Central memory CD8-positive, alpha-beta T cell (primary cell): ENCODE measurements around the gene MYH16.

Source experiments
- ATAC-seq: fragments of 150-1000 bp; cut with Tn5 transposase; replicated peaks from 2 replicates; pipeline ENCODE4 v1.10.0; 2022; ENCODE audit warnings: mild to moderate bottlenecking, moderate FRiP score, moderate number of reproducible peaks; ENCODE audit not compliant: poor library complexity, severe bottlenecking; ENCODE audit errors: extremely low read depth
- DNase-seq, 2 donors: peaks; one replicate each; pipeline ENCODE4 v3.0.0; 2021; ENCODE audit warnings: low spot score in 2 of 2
- H3K27ac Mint-ChIP-seq: one replicate; pipeline ENCODE4 v1.8.0; 2022; ENCODE audit warnings: low read depth, mild to moderate bottlenecking, moderate library complexity, mixed read lengths
- H3K27me3 Mint-ChIP-seq: one replicate; pipeline ENCODE4 v1.8.0; 2022; ENCODE audit warnings: mixed read lengths
- H3K36me3 Mint-ChIP-seq: one replicate; pipeline ENCODE4 v1.8.0; 2022; ENCODE audit warnings: mild to moderate bottlenecking, moderate library complexity, mixed read lengths; ENCODE audit not compliant: insufficient read depth
- H3K4me1 Mint-ChIP-seq: one replicate; pipeline ENCODE4 v1.8.0; 2022; ENCODE audit warnings: mixed read lengths
- H3K4me3 Mint-ChIP-seq: one replicate; pipeline ENCODE4 v1.8.0; 2022; ENCODE audit warnings: mild to moderate bottlenecking, moderate library complexity, mixed read lengths
- H3K9me3 Mint-ChIP-seq: one replicate; pipeline ENCODE4 v1.8.0; 2022; ENCODE audit warnings: mixed read lengths

The MYH16 gene

DNA sequence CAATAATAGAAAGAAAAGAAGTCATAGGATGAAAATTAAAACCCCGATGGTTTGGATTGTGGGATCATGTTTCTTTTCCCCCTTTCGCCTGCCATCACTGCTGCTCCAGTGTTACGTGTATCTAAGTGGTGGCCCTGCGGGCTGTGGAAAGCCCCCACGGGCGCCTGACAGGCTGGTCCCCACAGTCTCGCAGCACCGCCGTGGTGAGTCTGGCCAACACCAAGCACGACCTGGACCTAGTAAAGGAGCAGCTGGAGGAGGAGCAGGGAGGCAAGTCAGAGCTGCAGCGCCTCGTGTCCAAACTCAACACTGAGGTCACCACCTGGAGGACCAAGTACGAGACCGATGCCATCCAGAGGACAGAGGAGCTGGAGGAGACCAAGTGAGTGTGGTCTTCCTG is 19.5 kb downstream of the MYH16 start:
- Mint-ChIP-seq H3K27me3 (no peaks in the 10 kb centered on the region), H3K27ac (no peak overlapping the region), H3K36me3 (no peaks in the 10 kb centered on the region), H3K9me3 (no peaks in the 10 kb centered on the region), H3K4me3 (no peak overlapping the region), H3K4me1 (no peaks in the 10 kb centered on the region)
- ATAC-seq (no peak), DNase-seq (no peak)

DNA sequence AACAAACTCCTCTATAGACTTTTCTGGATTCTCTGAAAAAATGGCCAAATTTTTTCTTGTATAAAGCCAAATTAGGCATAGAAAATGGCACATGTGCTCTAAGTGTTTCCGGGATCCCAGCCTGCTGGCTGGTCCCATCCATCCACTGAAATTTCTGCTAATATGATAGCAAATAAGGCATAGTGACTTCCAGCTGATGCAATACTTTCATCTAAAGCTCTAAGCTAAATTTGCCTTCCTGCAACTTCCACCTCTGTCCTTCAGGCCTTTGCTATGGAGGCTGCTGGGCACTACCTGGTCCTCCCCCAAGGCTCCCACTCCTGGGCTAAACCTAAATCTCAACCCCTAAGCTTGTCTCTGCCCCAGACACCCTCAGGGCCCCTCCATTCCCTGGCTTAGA is 20.5 kb downstream of the MYH16 start:
- Mint-ChIP-seq H3K27me3 (no peaks in the 10 kb centered on the region), H3K4me3 (no peak overlapping the region), H3K9me3 (no peaks in the 10 kb centered on the region), H3K27ac (no peak overlapping the region), H3K36me3 (no peaks in the 10 kb centered on the region), H3K4me1 (no peaks in the 10 kb centered on the region)
- ATAC-seq (no peak), DNase-seq (no peak)

DNA sequence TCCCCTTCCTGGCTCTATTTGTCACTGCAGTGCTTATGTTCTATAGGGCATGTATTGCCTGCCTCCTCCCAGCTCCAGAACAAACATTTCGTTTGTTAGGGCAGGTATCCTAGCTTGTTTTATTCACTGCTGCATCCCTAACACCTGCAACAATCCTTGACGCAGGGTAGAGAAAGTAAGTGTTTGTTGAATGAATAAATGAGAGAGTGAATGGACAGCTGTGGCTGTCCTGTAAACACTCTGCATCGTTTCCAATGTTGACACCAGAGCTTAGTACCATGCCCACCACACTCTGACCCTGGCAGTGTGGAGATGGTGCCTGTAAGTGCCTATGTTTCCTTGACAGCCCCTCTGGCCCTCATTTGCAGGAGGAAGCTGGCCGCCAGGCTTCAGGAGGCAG is 21.0 kb downstream of the MYH16 start:
- Mint-ChIP-seq H3K4me3 (no peak overlapping the region), H3K9me3 (no peaks in the 10 kb centered on the region), H3K27me3 (no peaks in the 10 kb centered on the region), H3K36me3 (no peaks in the 10 kb centered on the region), H3K27ac (no peak overlapping the region), H3K4me1 (no peaks in the 10 kb centered on the region)
- no peak for ATAC-seq
- DNase-seq: no peak

DNA sequence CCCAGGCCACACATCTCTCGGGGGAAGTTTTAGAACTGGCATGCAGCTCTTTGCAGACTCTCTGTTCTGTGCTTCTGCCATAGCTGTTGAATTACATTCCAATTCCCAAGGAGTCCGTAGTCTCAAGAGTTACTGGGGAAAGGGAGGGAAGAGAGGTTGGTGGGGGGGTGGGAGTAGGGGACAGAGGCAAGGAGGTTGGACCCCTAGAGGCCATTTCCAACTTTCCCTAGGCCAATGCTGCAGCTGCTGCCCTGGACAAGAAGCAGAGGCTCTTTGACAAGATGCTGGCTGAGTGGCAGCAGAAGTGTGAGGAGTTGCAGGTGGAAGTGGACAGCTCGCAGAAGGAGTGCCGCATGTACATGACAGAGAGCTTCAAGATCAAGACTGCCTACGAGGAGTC is 23.8 kb downstream of the MYH16 start:
- DNase-seq: no peak
- no peaks in the 10 kb centered on the region for H3K4me1 Mint-ChIP-seq
- no peak for ATAC-seq
- no peaks in the 10 kb centered on the region for H3K27me3 Mint-ChIP-seq
- no peaks in the 10 kb centered on the region for H3K9me3 Mint-ChIP-seq
- H3K27ac Mint-ChIP-seq: no peak overlapping the region
- no peak overlapping the region for H3K4me3 Mint-ChIP-seq
- H3K36me3 Mint-ChIP-seq: no peaks in the 10 kb centered on the region

DNA sequence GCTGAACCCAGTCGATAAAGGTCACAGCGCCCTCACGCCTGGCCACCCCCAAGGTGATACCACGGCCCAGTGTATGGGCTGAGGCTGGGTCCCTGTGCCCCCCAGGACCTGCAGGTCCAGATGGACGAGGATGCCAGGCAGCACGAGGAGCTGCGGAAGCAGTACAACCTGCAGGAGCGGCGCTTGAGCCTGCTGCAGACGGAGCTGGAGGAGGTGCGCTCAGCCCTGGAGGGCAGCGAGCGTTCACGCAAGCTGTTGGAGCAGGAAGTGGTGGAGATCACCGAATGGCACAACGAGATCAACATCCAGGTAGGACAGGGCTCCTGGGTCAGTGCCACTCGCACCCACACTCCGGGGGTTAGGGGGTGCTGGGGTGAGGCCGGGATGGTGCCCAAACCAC is 28.9 kb downstream of the MYH16 start:
- H3K27ac Mint-ChIP-seq: no peak overlapping the region
- no peaks in the 10 kb centered on the region for H3K9me3 Mint-ChIP-seq
- no peaks in the 10 kb centered on the region for H3K4me1 Mint-ChIP-seq
- no peaks in the 10 kb centered on the region for H3K36me3 Mint-ChIP-seq
- no peaks in the 10 kb centered on the region for H3K27me3 Mint-ChIP-seq
- DNase-seq: no peak
- H3K4me3 Mint-ChIP-seq: no peak overlapping the region
- ATAC-seq: no peak

DNA sequence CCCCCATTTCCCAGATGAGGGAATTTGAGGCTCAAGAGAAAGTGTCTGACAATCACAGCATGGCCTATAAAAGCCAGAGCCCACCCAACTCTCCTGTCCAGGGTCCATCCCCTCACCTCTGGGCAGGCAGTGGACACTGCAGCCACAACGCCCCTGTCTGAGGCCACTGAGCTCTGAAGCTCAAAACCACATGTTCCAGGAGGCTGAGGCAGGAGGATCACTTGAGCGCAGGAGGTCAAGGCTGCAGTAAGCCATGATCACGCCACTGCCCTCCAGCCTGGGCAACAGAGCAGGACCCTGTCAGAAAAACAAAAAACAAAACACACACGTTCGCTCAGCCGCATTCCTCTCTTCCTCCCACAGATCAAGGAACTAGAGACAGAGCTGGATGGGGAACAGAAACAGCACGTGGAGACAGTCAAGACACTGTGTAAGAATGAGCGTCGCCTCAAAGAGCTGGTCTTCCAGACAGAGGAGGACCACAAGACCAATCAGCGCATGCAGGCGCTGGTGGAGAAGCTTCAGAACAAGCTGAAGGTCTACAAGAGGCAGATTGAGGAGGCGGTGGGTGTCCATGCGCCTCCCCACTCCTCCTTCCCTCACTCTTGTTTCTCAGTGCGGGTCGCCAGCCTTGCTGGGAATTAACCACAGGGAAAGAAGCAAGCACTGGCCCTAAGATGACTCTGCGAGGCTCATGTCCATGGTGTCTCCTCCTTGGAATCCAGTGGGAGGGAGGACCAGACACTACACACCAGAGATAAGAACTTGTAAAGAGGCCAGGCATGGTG is 33.0 kb downstream of the MYH16 start:
- Mint-ChIP-seq H3K27ac (no peak overlapping the region), H3K4me1 (no peaks in the 10 kb centered on the region), H3K9me3 (no peaks in the 10 kb centered on the region), H3K4me3 (no peak overlapping the region), H3K36me3 (no peaks in the 10 kb centered on the region), H3K27me3 (peaks cover 12% of the 10 kb centered on the region)
- no peak for ATAC-seq
- DNase-seq: no peak

DNA sequence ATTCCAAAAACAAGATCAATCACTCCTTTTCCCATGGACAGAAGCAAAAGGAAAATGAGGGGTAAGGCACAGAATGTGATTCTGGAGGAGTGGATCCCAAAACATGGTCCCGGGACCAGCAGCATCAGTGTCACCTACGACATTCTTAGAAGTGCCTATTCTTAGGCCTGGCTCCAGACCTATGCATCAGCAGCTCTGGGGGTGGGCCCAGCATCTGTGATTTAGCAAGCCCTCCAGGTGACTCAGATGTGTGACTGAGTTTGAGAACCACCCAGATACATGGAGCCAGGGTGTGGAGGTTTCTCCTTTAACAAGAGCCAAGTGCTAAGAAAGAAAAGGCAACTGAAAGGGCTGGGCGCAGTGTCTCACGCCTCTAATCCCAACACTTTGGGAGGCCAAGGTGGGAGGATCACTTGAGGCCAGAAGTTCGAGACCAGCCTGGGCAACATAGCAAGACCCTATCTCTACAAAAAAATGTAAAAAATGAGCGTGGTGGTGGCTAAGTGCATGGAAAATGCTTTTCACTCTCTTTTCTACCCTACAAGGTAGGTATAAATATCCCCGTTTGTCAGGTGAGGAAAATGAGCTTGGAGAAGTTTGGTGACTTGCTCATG is 35.9 kb downstream of the MYH16 start:
- ATAC-seq: no peak

DNA sequence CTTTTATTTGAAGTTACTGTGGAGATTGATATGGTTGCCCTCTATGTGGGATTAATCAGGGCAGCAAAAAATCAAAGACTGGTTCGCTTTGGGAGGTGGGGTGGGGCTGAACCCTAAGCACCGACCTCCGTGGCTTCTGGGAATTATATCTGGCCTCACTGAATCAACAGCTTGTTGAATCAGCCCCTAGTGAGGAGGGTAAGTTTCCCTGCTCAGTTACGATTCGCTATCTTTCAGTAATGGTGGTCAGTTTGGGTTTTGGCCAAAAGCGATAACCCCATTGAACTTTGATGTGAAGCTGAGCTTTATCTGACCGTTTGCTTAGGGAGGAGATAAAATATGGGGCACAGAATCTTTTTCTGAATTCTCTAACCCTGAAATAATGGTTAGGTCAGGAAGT is 36.5 kb downstream of the MYH16 start:
- H3K27ac Mint-ChIP-seq: no peak overlapping the region
- ATAC-seq: no peak
- peaks cover 29% of the 10 kb centered on the region for H3K27me3 Mint-ChIP-seq
- peaks cover under 1% of the 10 kb centered on the region for H3K4me1 Mint-ChIP-seq
- no peak overlapping the region for H3K4me3 Mint-ChIP-seq
- no peaks in the 10 kb centered on the region for H3K36me3 Mint-ChIP-seq
- no peak for DNase-seq
- H3K9me3 Mint-ChIP-seq: no peaks in the 10 kb centered on the region

More for the DNA sequence above, 35.9 kb downstream of the MYH16 start:
- Mint-ChIP-seq H3K9me3 (no peaks in the 10 kb centered on the region), H3K27ac (no peak overlapping the region), H3K4me3 (no peak overlapping the region), H3K4me1 (no peaks in the 10 kb centered on the region), H3K27me3 (peaks cover 25% of the 10 kb centered on the region), H3K36me3 (no peaks in the 10 kb centered on the region)
- DNase-seq: no peak

DNA sequence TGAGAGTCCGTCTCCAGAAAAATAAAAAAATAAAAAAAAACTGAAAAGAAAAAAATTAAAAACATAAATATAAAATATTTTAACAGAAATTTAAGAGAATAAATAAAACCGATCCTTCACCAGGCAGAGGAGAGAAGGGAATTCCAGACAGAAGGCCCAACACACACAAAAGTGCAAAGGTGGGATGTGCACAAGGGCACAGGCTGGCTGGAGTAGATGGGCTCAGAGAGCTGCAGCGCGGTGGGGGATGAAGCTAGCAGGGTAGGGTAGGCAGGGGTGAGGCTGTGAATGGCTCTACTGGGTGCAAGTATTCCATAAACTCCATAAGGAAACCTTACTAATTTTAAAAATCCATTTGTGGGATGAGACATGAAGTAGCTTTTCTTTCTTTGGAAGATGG is 37.4 kb downstream of the MYH16 start:
- ATAC-seq (no peak), DNase-seq (no peak)
- Mint-ChIP-seq H3K36me3 (no peaks in the 10 kb centered on the region), H3K9me3 (no peaks in the 10 kb centered on the region), H3K4me1 (peaks cover 6% of the 10 kb centered on the region), H3K27ac (no peak overlapping the region), H3K4me3 (no peak overlapping the region), H3K27me3 (peaks cover 35% of the 10 kb centered on the region)

DNA sequence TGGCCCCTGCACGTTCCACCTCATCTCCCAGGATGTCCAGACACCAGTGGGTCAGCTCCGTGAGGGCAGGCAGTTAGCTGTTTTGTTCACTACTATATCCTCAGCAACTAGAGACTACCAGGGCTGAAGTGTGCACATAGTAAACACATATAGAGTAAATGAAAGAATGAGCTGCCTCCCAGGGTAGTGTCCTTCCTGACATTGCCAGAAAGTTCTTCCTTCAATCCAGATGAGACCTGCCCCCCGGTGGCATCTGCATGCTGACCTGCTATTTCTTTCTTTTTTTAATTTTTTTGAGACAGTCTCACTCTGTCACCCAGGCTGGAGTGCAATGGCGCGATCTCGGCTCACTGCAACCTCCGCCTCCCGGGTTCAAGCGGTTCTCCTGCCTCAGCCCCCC is 39.1 kb downstream of the MYH16 start:
- no peak for ATAC-seq
- no peak overlapping the region for H3K27ac Mint-ChIP-seq
- H3K36me3 Mint-ChIP-seq: no peaks in the 10 kb centered on the region
- no peak overlapping the region for H3K4me3 Mint-ChIP-seq
- H3K4me1 Mint-ChIP-seq: peaks cover 6% of the 10 kb centered on the region
- no peak for DNase-seq
- no peaks in the 10 kb centered on the region for H3K9me3 Mint-ChIP-seq
- peaks cover 35% of the 10 kb centered on the region for H3K27me3 Mint-ChIP-seq

DNA sequence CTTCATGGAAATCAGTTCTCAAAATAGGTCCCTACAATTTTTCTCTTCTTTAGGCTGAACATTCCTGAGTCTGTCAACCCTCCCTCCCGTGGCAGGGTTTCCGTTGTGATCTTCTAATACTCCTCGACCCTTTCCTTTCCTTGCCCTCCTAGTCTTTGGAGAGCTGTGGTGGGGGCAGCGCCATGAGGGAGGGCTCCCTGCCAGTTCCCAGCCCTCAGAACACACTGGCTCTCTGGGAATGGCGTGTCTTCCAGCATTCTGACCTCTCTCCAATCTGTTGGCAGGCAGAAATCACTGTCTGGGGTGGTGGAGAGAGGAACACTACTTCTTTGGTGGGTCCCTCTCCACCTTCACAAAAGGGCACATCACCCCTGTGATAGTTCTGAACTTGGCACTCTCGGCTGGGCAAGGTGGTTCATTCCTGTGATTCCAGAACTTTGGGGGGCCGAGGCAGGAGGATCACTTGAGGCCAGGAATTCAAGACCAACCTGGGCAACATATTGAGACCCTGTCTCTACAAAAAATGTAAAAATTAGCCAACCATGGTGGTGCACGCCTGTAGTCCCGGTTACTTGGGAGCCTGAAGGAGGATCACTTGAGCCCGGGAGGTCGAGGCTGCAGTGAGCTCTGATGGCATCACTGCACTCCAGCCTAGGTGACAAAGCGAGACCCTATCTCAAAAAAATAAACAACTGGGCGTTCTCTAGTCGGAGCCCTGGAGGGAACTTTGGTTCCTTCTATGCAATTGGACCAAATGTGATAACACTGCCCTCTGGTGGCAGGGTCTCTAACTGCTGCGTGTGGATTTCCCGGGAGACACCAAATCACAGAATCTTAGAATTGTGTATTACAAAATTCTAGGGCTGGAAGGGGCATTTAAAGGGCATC is 39.9 kb downstream of the MYH16 start:
- Mint-ChIP-seq H3K4me3 (peak overlapping the region; percentile 29), H3K27me3 (peaks cover 35% of the 10 kb centered on the region), H3K9me3 (no peaks in the 10 kb centered on the region), H3K27ac (no peak overlapping the region), H3K4me1 (peaks cover 6% of the 10 kb centered on the region), H3K36me3 (no peaks in the 10 kb centered on the region)
- ATAC-seq (peak; percentile 49), DNase-seq (peak; percentile 47 to 54)

DNA sequence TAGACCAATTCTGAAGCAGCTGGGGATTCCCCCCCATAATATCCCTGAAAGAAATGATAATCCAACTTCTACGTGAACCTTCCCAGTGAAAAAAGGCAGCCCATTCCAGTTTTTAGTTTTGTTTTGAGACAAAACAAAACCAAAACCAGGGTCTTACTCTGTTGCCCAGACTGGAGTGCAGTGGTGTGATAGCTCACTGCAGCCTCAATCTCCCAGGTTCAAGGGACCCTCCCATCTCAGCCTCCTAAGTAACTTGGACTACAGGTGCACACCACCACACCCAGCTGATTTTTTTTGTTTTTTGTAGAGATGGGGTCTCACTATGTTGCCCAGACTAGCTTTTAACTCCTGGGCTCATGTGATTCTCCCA is 40.5 kb downstream of the MYH16 start:
- Mint-ChIP-seq H3K27me3 (peaks cover 35% of the 10 kb centered on the region), H3K9me3 (no peaks in the 10 kb centered on the region), H3K4me3 (peak overlapping the region; percentile 29), H3K27ac (no peak overlapping the region), H3K4me1 (peaks cover 6% of the 10 kb centered on the region), H3K36me3 (no peaks in the 10 kb centered on the region)
- ATAC-seq (peak; percentile 32), DNase-seq (no peak)

DNA sequence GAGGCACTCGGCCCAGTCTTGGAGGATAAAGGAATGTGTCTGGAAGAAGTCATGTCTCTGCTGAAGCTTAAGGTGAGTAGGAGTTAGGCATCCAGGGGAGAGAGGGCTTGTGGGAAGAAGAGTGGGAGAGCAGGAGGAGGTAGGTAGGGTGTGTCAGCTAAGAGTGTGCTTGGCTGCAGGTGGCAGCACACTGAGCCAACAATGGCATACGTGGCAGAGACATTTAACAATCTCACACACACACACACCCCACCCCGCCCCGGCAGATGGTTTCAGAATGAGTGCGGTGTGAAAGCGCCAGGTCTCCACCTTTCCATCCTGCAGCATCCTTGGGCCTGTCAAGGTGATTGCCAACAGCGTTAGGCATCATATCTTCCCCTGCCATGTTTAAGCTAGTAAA is 41.9 kb downstream of the MYH16 start:
- Mint-ChIP-seq H3K36me3 (no peaks in the 10 kb centered on the region), H3K9me3 (no peaks in the 10 kb centered on the region), H3K27ac (no peak overlapping the region), H3K27me3 (peaks cover 35% of the 10 kb centered on the region), H3K4me3 (no peak overlapping the region), H3K4me1 (peaks cover 6% of the 10 kb centered on the region)
- ATAC-seq (no peak), DNase-seq (no peak)
